NCI-H1092 treated with DMSO at 0.1 percent for 48 hours (cell line): Measurements from ENCODE around the gene TSG101.

Experiments used
- DNase-seq: peaks from one replicate; lab custom pipeline; 2025; lab: John Stamatoyannopoulos, UW

Gene TSG101

GRCh38 chr11:18493310-18493709 is 33.4 kb downstream of the TSG101 start:
- no peak for DNase-seq

- DNase-seq: no peak
Observed at GRCh38 chr11:18492888-18493287, 33.9 kb downstream of the TSG101 start.

GRCh38 chr11:18491924-18492323 is 34.8 kb downstream of the TSG101 start:
- no peak for DNase-seq

DNA sequence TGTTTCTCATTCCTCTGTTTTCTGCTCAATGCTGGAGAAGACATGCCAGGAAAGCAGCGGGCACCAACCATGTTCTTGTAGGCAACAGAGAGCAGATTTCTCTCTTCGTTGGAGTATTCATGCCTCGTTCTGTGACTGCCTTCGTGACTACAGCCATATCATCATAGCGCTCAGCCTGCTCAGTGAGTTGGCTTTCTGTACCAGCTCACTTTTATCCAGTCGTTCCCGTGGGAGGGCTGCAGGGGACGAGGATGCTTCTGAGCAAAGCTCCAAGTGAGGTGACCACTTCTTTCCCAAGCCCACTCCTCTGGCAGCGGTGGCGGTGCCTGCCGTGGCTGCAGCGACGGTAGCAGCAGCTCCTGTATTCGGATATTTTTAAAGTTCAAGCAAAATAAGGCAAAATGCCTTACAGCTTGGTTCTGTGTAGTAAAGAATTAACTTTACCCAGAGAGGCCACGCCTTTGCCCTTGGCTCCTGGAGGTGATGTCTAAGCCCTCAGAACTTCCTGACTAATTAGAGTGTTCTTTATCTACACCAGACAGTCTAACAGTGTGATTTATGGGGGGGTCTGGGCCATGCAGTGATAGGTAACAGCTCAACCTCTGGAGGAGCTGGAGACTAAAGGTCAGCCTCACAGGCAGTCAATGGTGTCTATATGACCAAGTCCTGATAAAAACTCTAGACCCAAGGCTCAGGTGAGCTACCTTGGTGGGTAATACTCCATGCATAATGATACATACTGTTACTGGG is 35.8 kb downstream of the TSG101 start:
- no peak for DNase-seq

DNA sequence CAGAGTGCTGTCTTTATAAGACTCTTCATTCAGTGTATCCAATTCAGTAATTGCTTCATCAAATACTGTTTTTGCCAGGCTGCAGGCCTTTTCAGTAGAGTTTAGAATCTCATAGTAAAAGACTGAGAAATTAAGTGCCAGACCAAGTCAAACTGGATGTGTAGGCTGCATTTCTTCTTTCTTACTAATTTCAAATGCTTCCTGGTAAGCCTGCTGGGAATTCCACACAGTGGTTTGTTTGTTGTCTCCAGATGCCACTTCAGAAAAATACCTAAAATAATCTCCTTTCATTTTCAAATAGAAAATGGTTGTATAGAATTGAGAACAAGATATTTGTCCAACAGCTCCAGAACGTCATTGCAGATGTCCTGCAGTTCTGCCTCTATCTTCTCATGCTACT is 36.4 kb downstream of the TSG101 start:
- DNase-seq: no peak

GRCh38 chr11:18485913-18486528 is 40.7 kb downstream of the TSG101 start:
- DNase-seq: no peak

- no peak for DNase-seq
Observed at GRCh38 chr11:18479063-18479462, 47.7 kb downstream of the TSG101 start.

DNA sequence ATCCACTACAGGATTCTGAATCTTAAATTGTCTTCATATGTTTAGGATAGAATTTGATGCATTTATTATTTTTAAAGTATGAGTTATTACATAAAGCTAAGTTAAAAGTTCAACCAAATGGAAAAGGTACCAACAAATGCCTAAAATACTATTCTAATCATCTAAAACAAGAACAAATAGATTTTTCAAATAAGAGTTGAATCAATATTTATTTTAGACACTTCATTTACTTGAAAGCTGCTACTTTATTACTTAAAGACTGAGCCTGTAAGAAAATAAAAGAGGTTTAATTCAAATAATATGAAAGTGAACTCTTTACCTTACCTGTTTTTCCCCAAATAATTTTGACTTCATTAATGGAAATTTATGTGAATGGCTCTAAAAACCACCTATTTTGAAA is 54.2 kb downstream of the TSG101 start:
- no peak for DNase-seq

DNA sequence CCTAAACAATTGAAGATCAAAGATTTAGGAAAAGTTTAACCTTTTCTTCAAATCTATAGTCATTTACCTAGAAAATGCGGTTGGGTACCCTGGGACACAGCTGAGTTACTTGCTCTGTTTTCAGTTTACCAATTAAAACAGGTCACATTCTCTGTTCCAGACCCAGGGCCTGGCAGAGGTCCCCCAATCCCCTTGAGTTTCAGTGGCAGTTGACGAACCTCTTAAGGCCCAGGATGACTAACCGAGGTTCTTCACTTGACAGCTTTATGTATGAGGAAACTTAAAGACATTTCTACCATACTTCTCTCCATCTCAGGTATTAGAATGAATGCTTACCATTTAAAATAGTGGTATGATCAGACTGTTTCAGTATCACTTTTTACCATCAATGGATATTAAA is 54.7 kb downstream of the TSG101 start:
- DNase-seq: no peak

- DNase-seq: no peak
Observed at GRCh38 chr11:18468961-18469360, 57.8 kb downstream of the TSG101 start.

DNA sequence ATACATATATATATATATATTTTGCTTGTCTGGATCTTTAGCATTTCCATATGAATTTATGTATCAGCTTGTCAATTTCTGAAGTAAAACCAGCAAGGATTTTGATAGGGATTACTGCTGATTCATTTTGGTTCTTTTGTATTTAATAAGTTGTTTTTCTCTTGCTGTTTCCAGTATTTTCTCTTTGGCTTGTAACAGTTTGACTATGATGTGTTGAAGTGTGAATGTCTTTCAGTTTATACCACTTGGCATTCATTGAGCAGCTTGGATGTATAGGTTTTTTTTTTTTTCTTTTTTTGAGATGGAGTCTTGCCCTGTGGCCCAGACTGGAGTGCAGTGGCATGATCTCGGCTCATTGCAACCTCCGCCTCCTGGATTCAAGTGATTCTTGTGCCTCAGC is 58.7 kb downstream of the TSG101 start:
- DNase-seq: no peak

DNA sequence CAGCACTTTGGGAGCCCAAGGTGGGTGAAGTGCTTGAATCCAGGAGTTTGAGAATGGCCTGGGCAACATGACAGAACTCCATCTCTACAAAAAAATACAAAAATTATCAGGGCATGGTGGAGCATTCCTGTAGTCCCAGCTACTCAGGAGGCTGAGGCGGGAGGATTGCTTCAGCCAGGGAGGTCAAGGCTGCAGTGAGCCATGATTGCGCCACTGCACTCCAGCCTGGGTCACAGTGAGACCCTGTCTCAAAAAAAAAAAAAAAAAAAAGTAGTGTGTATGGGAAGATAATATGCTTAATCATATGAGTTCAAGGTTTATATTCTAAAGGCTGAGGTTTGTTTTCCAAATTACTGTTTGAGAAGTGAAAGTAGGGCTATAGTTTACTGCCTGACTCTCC is 60.3 kb downstream of the TSG101 start:
- DNase-seq: no peak

DNA sequence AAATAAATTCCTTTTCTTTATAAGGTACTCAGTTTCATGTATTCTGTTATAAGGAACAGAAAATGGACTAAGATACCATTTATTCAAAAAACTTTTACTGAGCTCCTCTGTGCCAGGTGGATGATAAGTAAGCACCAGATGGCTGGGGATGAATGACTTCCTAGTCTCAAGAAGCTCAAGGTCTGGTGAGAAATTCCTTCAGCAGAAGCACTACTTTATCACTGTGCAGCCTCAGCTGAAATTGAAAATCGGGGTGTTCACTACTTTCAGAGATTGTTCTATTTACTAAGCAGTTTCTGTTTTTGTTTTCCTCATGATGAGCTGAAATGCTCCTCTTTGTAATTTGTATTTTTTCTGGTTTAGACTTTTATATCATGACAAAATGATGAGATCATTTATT is 63.3 kb downstream of the TSG101 start:
- DNase-seq: no peak

DNA sequence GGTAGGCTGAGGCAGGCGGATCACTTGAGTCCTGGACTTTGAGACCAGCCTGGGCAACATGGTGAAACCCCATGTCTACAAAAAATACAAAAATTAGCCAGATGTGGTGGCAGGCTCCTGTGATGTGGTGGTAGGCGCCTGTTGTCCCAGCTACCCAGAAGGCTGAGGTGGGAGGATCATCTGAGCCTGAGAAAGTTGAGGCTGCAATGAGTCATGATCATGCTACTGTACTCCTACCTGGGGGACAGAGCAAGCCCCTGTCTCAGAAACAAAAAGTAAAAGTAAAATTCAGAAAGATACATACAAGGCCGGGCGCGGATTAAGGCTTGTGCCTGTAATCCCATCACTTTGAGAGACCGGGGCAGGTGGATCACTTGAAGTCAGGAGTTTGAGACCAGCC is 64.8 kb downstream of the TSG101 start:
- DNase-seq: no peak

- DNase-seq: no peak
Observed at GRCh38 chr11:18459634-18460033, 67.1 kb downstream of the TSG101 start.

GRCh38 chr11:18457450-18457849 is 69.3 kb downstream of the TSG101 start:
- no peak for DNase-seq

- no peak for DNase-seq
Observed at GRCh38 chr11:18455686-18456372, 70.9 kb downstream of the TSG101 start, which contains the start of gene LDHAL6A. TSS of gene LDHAL6A (plus strand) at chr11:18455856. CDS start at chr11:18456681, 825 bp downstream.

DNA sequence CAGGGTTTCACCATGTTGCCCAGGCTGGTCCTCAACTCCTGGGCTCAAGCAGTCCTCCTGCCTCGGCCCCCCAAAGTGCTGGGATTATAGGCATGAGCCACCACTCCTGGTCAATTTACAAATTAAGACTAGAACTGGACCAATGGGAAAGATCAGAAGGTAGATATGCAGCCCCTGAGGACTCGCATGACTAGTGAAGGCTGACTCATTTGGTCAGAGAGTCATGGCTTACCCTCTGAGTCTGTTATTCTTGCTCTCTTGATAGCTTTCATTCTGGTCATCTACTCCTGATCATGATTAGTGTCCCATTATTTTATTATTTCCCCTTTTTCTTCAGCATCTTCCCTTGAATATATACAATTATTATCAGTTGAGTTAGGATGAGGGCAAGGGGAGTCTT is 73.8 kb downstream of the TSG101 start:
- DNase-seq: no peak

GRCh38 chr11:18449251-18449650 is 77.5 kb downstream of the TSG101 start:
- DNase-seq: no peak

GRCh38 chr11:18438691-18439090 is 88.1 kb downstream of the TSG101 start:
- DNase-seq: no peak
